ENCODE measurements around the gene GON7.
"Not testable (repeated sequence)": the region's sequence is repeated elsewhere in the genome, so short reads cannot be mapped to it uniquely, and the experiment has no call there.

GON7 gene, protein sequence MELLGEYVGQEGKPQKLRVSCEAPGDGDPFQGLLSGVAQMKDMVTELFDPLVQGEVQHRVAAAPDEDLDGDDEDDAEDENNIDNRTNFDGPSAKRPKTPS

DNA sequence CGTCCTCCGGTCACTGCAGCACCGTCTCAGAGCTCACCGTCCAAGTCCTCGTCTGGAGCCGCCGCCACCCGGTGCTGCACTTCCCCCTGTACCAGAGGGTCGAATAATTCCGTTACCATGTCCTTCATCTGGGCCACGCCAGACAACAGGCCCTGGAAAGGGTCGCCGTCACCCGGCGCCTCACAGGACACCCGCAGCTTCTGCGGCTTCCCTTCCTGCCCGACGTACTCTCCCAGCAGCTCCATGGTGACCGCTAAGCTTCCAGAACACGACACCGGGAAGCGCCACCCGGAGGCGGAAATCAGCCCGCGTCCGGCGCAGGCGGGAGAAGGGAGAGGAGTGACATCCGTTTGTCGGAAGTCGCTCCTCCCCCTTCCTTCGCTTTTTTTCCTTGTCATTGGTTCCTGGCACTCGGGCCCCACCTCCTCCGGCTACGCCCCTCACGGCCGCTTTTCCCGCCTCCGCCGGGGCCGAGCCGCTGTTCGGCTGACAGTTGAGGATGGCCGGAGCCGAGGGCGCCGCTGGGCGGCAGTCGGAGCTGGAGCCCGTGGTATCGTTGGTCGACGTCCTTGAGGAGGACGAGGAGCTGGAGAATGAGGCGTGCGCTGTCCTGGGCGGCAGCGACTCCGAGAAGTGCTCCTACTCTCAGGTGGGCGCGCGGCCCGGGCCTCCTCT lies at the start of gene GON7, which contains the start of gene UBR7:
Gene GON7 (minus strand): TSS at position 273 of the 675 bp plus-strand sequence. CDS start 28 bp downstream, at position 245.
Gene UBR7 (plus strand): TSS at position 464 of the 675 bp plus-strand sequence. CDS start 36 bp downstream, at position 500.
- peak; percentile 94 to 98 for DNase-seq

DNA sequence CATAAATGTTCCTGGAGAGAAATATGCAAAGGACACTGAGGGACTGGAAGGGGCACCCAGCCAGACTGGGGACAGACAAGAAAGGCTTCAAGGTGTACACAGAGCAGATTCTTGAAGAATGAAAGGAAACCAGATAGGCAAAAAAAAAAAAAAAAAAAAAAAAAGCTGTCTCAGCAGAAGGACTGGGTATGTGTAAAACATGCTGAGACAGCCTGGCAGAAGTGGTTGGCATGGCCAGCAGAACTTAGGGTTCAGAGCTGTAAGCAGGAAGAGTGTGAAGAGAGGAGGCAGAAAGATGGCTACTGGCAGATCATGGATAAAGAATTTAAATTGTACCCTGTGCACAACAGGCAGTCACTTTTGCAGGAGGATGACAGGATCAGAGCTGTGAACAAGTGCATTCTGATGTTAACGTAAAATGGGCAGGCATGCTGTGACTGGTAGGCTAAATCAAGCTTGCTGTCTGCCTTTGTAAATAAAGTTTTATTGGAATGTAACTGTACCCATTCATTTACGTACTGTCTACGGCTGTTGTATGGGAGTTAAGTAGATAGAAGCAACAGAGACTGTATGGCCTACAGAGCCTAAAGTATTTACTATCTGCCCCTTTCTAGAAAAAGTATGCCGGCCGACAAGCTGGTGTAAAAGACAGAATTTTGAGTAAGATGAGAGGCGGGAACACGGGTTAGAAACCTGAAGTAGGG lies 42.4 kb upstream of the GON7 start:
- no peak for DNase-seq

DNA sequence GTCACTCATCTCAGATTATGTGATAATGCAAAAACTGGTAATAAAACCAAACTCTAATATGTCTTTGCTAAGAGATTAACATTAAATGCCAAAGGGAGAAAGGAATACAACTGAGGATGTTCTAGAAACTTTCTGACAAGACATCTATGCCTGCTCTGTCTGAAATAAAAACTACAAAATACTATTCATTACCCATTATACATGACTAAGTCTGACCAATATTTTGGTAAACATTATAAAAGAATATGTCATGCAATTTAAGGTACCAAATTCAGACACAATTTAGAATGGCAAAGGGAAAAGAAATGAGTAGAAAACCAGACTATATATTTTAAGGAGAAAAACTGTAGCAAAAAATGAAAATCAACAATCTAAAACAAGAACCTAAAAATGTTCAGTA lies 39.7 kb upstream of the GON7 start:
- no peak for DNase-seq

GRCh38 chr14:93245764-93246420 lies 39.0 kb upstream of the GON7 start:
- DNase-seq: no peak

GRCh38 chr14:93240678-93241000 lies 33.8 kb upstream of the GON7 start:
- no peak for DNase-seq

DNA sequence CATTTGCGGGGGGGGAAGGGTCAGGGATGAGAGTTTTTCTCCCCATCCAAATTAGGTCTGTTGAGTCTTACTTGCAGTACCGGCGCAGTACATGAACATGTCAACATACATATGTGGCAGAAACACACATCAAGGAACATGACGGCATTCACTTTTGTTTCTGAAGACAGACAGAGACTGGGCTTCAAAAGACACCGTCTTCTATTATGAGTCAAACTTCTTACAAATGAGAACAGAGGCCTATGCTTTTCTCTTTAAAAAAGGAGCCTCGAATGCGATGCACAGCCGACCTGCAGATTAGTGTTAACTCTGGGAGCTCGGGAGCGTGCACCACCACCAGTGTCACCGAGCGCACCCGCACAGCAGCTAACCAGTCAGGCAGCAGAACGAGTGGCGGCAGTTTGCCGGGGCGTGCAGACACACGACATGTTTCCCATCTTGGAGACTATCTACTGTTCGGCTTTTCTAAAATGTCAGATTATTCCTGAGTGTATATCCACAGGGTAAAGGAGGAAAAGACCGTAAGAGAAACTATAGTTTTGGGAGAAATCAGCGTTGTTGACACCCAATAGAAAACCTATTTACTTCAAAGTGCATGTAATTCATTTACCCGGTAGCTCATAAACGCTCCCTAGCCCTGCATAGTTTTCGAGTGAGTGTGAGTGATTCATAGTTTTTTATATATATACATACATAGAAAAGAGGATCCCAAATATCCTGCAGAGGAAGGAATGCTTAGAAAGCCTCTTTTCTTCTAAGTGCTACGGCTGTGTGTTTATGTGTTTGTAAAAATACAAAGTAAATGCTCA lies 33.2 kb upstream of the GON7 start:
- no peak for DNase-seq

DNA sequence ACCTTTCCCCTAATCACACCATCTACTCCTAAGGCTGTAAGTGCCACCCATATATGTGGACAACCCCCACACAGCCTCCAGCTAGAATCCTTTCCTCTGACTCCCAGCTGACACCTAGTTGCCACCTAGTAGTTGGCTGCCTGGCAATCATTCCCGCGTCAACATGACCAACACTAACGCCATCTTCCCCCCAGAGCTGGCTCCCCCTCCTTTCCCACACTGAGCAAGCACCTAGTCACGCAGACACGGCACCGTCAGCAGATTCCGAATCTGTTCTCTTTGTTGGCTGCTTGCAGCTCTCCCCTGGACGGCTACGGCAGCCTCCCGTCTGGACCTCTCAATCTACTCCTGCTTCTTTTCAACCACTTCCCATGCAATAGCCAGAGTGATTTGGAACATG lies 27.9 kb upstream of the GON7 start:
- DNase-seq: no peak

GRCh38 chr14:93233078-93233477 lies 26.2 kb upstream of the GON7 start:
- DNase-seq: not testable (repeated sequence)

DNA sequence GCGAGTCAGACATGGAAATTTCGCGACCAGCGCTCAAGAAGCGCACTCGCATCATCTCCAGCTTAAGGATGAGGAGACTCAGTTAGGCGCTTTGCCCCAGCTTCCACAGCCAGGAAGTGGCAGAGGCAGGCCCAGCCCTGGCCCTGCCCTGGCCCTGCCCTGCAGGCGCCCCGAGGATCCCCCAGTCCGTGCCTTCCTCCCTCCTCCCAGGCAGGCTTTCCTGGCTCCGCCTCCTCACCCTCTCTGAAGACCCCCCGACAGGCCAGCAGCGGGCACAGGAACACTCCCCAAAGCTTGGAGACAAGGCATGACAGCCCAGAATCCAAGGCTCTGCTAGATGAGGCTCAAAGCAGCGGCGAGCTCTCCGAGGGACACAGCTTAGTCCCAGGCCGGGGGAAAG lies 25.3 kb upstream of the GON7 start:
- no peak for DNase-seq

GRCh38 chr14:93231129-93231979 lies 24.5 kb upstream of the GON7 start:
- DNase-seq: peak; percentile 21 to 65

DNA sequence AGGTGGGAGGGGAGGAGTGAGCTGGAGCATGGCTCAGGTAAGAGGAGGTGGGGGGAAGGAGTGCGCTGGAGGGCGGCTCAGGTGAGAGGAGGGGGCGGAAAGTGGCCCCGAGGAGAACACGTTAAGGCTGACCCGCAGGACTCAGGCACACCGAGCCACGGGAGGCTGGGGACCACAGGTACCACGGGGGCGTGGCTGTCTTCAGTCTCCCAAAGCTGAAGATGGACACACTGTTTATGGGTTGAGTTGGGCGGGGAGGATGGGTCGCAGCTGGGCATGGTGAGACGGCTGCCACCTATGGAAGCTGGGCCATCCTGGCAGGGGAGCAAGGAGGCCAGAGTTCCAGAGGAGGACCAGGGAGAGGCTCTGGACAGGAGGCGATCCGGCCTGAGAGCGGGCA lies 23.7 kb upstream of the GON7 start:
- DNase-seq: no peak

- DNase-seq: no peak
Observed at GRCh38 chr14:93228550-93228949, 21.7 kb upstream of the GON7 start.

DNA sequence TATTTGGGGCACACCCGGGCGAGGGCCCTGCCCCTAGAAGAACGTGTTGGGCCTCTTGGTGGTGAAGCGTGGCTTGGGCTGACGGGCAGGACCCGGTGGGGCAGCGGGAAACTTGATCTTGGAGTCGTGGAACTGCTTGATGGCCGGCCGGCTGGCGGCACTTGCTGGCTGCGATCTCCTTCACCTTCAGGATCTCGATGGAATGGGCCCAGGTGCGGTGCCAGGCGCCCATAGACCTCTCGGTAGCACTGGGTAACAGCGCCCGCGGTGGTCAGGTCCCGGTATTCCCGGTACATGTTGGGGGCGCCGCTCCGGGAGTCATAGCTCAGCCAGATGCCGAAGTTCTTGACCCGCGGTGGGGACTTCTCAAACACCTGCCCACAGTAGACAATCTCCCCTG lies 16.7 kb upstream of the GON7 start:
- no peak for DNase-seq

GRCh38 chr14:93220509-93220908 lies 13.6 kb upstream of the GON7 start:
- DNase-seq: no peak

GRCh38 chr14:93219103-93219726 lies 12.3 kb upstream of the GON7 start:
- peak; percentile 15 to 53 for DNase-seq

- no peak for DNase-seq
Observed at GRCh38 chr14:93214598-93214997, 7.7 kb upstream of the GON7 start.

- DNase-seq: no peak
Observed at GRCh38 chr14:93212432-93212831, 5.6 kb upstream of the GON7 start.

GRCh38 chr14:93207468-93208308 lies 823 bp upstream of the GON7 start:
- peak in 1 of 2 experiments; percentile 60 for DNase-seq

- DNase-seq: no peak
Observed at GRCh38 chr14:93201155-93201704, 5.6 kb downstream of the GON7 start.

- DNase-seq: no peak
Observed at GRCh38 chr14:93200553-93200952, 6.3 kb downstream of the GON7 start.

All from NCI-H446 (cell line).